Osteoblast (primary cell): ENCODE results near the gene AUH. TPM values are rescaled to one million over a fixed set of nuclear protein-coding genes. Genes with fewer than 3 reads are reported as not detected.

Experiments
- DNase-seq: peaks from one replicate; pipeline ENCODE4 v3.0.0; 2011; ENCODE audit warnings: low spot score, mixed read lengths; ENCODE audit not compliant: insufficient read length; ENCODE audit errors: missing footprints
- H2AFZ ChIP-seq: 2 replicates; pipeline ENCODE4 v1.6.0; 2011; ENCODE audit warnings: mild to moderate bottlenecking, low read length
- H3K27ac ChIP-seq: 2 replicates; pipeline ENCODE4 v1.5.1; 2011; ENCODE audit warnings: mild to moderate bottlenecking, low read depth, low read length, moderate library complexity
- H3K27me3 ChIP-seq: 2 replicates; pipeline ENCODE4 v1.6.0; 2012; ENCODE audit warnings: mild to moderate bottlenecking, control low read depth, inconsistent platforms, low read length, moderate library complexity; ENCODE audit not compliant: insufficient read depth
- H3K36me3 ChIP-seq: 2 replicates; pipeline ENCODE4 v1.5.1; 2011; ENCODE audit warnings: mild to moderate bottlenecking, low read length, control low read depth, moderate library complexity; ENCODE audit not compliant: insufficient read depth
- H3K4me1 ChIP-seq: 2 replicates; pipeline ENCODE4 v1.5.1; 2011; ENCODE audit warnings: mild to moderate bottlenecking, low read length, control low read depth, moderate library complexity; ENCODE audit not compliant: insufficient read depth
- H3K4me2 ChIP-seq: 2 replicates; pipeline ENCODE4 v1.6.0; 2011; ENCODE audit warnings: mild to moderate bottlenecking, low read length; ENCODE audit not compliant: insufficient read depth
- H3K4me3 ChIP-seq: fragments of 200-600 bp; sonication (generic); 3 replicates; pipeline ENCODE4 v1.5.1; 2012; ENCODE audit warnings: mild to moderate bottlenecking, low read length, inconsistent platforms; ENCODE audit not compliant: insufficient read depth
- H3K79me2 ChIP-seq: 2 replicates; pipeline ENCODE4 v1.6.0; 2012; ENCODE audit warnings: mild to moderate bottlenecking, low read length, control low read depth, inconsistent platforms; ENCODE audit not compliant: insufficient read depth
- H3K9me3 ChIP-seq: 2 replicates; pipeline ENCODE4 v1.5.1; 2011; ENCODE audit warnings: low read depth, low read length, control low read depth
- H4K20me1 ChIP-seq: 2 replicates; pipeline ENCODE4 v1.6.0; 2012; ENCODE audit warnings: mild to moderate bottlenecking, low read length, control low read depth; ENCODE audit not compliant: insufficient read depth
- total RNA-seq: library from RNA; depleted of rRNA; stranded (reverse); fragments of >200 nt; gene quantifications from 2 replicates; pipeline ENCODE4 v1.2.3, GENCODE V29; 2012
- TF ChIP-seq, protein P1 (sequence below): IDR thresholded peaks from 2 replicates; pipeline ENCODE4 v1.5.1; 2011; ENCODE audit warnings: mild to moderate bottlenecking, low read depth, low read length, moderate library complexity; ENCODE audit errors: extremely low read depth

Gene AUH
- total RNA-seq, 1 donor = 17.0 TPM

DNA sequence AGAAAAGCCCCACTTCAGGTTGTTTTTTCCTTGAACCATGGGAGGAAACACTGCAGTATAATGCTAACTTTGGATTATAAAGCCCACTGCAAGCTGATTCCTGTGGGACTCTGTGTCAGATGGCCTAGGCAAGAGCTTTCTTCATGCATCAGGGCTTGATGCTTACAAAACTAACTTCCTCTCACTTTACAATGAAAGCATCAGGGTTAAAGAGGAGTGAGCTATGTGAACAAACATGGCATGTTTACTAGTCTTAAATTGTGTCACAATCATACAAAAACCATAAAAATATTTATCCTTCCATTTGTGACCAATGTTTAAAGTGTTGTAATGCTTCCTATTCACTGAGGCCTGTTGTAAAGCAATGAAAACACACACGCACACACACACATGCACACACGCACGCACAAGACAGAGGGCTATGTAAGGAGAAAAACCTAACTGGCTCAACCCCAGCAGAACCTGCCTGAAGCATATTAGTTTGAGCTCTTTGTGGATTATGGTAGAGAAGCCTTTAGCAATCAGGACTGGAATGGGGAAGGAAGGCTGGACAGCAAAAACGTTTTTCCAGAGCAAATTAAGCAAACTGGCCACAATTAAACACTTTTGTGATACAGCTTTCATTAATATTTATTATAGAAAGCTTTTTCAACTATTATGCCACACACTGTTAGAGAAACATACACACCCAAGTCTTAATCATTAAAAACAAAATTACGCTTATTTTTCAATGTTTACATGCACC lies 122.2 kb downstream of the AUH start:
- H2AFZ ChIP-seq = no peak overlapping the region
- no peaks in the 10 kb centered on the region for H3K27me3 ChIP-seq
- no peaks in the 10 kb centered on the region for H3K36me3 ChIP-seq
- no peaks in the 10 kb centered on the region for H3K79me2 ChIP-seq
- H3K27ac ChIP-seq = no peak overlapping the region
- no peaks in the 10 kb centered on the region for H4K20me1 ChIP-seq
- peak; percentile 14 for DNase-seq
- TF ChIP-seq, protein P1, sequence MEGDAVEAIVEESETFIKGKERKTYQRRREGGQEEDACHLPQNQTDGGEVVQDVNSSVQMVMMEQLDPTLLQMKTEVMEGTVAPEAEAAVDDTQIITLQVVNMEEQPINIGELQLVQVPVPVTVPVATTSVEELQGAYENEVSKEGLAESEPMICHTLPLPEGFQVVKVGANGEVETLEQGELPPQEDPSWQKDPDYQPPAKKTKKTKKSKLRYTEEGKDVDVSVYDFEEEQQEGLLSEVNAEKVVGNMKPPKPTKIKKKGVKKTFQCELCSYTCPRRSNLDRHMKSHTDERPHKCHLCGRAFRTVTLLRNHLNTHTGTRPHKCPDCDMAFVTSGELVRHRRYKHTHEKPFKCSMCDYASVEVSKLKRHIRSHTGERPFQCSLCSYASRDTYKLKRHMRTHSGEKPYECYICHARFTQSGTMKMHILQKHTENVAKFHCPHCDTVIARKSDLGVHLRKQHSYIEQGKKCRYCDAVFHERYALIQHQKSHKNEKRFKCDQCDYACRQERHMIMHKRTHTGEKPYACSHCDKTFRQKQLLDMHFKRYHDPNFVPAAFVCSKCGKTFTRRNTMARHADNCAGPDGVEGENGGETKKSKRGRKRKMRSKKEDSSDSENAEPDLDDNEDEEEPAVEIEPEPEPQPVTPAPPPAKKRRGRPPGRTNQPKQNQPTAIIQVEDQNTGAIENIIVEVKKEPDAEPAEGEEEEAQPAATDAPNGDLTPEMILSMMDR = no peak
- H3K4me3 ChIP-seq = no peak overlapping the region
- no peaks in the 10 kb centered on the region for H3K4me1 ChIP-seq
- H3K4me2 ChIP-seq = no peak overlapping the region
- H3K9me3 ChIP-seq = no peaks in the 10 kb centered on the region

DNA sequence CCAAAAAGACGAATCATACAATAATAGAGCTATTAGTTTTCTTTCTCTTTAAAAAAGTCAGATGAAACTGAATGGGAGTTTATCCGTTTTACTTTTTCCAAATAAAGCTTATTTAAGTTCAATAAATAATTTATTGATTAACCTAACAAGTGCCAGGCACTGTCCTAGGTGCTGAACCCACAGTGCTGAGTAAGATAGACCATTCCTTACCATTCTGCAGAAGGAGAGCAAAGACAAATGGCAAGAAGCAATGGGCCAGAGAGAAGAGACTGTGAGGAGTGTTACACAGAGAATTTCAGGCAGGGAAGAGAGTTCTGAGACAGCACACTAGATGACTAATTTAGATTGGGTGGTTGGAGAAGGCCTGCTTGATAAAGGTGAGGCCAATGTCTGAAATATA lies 127.2 kb downstream of the AUH start:
- H3K27ac ChIP-seq = no peak overlapping the region
- no peak overlapping the region for H3K4me3 ChIP-seq
- no peaks in the 10 kb centered on the region for H4K20me1 ChIP-seq
- H3K79me2 ChIP-seq = no peaks in the 10 kb centered on the region
- H3K4me2 ChIP-seq = no peak overlapping the region
- H3K36me3 ChIP-seq = no peaks in the 10 kb centered on the region
- no peaks in the 10 kb centered on the region for H3K9me3 ChIP-seq
- no peaks in the 10 kb centered on the region for H3K27me3 ChIP-seq
- TF ChIP-seq, protein P1 = no peak
- no peaks in the 10 kb centered on the region for H3K4me1 ChIP-seq
- peak; percentile 32 for DNase-seq
- H2AFZ ChIP-seq = no peak overlapping the region

DNA sequence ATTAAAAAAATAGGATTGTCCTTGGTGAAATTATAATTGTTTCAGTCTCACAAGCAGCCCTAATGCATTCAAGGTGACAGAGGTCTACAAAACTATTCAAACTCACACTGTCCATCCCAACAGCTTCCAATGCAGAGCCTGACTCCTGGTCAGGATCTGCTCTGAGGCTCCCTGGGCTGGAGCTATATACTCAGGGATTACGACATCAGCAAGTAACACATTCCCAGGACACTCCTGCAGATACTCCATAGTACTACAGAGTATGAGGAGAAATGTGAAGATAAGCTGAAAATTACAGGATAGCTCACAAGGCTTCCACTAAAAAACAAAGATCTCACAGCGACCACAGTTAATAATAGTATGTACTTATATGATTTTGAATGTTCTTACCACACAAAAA lies 130.1 kb downstream of the AUH start:
- no peaks in the 10 kb centered on the region for H3K9me3 ChIP-seq
- H3K4me1 ChIP-seq = no peaks in the 10 kb centered on the region
- H2AFZ ChIP-seq = no peak overlapping the region
- no peaks in the 10 kb centered on the region for H3K36me3 ChIP-seq
- DNase-seq = no peak
- H4K20me1 ChIP-seq = no peaks in the 10 kb centered on the region
- TF ChIP-seq, protein P1 = no peak
- H3K4me3 ChIP-seq = no peak overlapping the region
- H3K27ac ChIP-seq = no peak overlapping the region
- no peaks in the 10 kb centered on the region for H3K79me2 ChIP-seq
- H3K27me3 ChIP-seq = no peaks in the 10 kb centered on the region
- no peak overlapping the region for H3K4me2 ChIP-seq

DNA sequence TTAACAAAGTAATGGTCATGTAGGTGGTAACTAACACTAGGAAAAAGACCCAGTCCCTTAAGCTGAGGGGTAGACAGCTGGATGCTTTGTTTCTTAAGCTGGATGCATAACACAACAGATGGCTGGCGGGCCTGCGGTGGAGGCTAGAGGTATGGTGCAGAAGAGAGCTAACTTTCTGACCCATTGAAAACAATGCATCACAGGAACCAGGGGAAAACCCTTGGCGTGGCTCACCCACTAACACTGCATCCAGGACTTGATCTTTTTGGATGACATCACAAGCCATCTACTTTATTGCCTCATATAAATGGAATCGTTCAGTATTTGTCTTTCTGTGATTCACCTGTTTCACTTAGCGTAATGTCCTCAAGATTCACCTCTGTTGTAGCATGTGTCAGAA lies 138.7 kb downstream of the AUH start:
- Histone ChIP-seq H3K79me2 (no peaks in the 10 kb centered on the region), H3K4me1 (peaks cover 12% of the 10 kb centered on the region), H3K27ac (no peak overlapping the region), H3K4me3 (no peak overlapping the region), H3K4me2 (no peak overlapping the region), H4K20me1 (no peaks in the 10 kb centered on the region), H3K9me3 (no peaks in the 10 kb centered on the region), H3K27me3 (no peaks in the 10 kb centered on the region), H3K36me3 (no peaks in the 10 kb centered on the region), H2AFZ (no peak overlapping the region)
- TF ChIP-seq, protein P1 = no peak
- DNase-seq = no peak
